NCI-H1105 (cell line): ENCODE data around the gene GFRA1.

Experiments used
- DNase-seq: peaks from one replicate; lab custom pipeline; 2025; lab: John Stamatoyannopoulos, UW

Gene GFRA1

DNA sequence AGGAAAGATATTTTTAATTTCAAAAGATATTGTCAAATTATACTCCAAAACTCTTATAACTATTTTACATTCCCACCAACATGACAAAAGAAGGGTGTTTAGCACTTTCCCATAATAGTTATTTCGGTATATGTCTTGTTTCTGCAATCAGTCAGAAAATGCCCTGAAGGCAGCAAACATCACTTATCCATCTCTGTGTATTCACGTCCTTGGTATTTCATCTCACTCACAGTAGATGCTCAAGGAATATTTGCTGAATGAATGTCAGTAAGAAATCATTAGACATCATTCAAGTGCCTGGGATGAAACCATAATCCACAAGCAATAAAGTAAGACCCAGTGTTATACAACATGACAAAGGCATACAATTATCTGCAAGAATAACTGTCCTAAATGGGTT lies 112.7 kb downstream of the GFRA1 start:
- DNase-seq = no peak

DNA sequence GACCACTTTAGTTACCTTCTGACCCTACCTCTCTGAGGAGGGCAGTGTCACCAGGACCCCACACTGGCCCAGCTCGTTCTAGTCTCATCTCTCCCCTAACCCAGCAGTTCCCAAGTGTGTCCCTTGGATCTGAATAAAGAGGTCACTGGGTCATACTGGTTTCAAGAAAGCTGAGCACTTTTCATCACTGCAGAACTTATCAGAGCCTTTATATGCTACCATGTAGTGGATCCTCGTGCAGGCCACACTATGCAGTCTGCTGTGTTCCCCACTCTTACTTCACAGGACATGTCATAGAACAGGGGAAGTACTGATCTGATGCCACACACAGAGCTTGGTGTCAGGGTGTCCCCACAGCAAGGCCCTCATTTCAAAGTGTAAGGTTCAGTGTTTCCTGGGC lies 113.8 kb downstream of the GFRA1 start:
- no peak for DNase-seq

DNA sequence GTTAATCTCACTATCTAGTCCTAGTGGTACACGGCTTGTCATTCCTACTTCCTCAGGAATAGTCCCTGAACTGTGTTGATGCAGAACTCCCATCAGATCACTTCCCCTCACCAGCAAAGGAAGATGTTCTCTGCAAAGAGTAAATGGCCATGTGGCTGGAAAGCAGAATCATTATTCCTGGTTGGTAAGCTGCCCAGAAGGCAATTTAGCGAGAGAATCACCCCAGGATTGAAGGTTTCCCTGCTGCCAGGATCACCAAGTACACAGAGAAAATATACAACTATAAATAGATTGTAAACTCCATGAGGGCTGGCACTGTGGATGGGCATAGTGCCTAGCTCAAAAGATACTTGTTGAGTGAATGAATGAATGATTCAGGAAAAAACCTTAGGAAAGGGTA lies 115.0 kb downstream of the GFRA1 start:
- no peak for DNase-seq

DNA sequence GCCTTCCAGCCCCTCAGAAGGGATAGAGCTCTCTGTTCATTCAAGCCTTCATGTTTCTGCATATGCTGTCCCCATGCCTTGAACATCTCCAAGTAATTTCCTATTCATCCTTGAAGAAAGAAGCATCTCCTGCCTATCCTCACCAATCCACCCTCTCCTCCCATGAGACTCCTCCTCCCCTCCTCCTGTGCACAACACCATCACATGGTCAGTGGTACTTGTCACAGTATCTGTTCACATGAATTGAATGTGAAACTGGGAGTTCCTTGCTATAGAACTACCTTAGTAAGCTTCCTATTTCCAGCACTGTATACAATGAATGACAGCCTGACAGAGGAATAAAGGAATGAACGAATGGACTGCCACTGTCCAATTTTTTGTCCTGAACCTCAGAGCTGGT lies 115.5 kb downstream of the GFRA1 start:
- DNase-seq = no peak

DNA sequence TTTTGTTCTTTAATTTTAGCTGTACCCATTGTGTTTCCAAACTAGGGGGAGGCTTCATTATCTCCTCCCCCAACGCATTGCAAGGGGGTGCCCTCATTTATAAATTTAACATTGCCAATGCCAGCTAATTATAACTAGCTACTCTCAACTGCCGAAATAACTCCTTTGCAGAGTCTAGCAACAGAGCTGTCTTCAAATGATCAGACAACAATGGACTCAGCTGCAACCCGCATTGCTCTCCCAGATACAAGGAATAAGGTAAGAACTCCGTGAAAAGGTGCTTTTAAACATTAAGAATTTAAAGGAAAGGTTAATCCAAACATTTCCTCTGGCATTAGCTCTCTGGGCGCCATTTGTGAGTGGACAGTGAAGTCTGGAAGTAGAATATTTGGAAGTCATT lies 116.2 kb downstream of the GFRA1 start:
- DNase-seq = no peak

DNA sequence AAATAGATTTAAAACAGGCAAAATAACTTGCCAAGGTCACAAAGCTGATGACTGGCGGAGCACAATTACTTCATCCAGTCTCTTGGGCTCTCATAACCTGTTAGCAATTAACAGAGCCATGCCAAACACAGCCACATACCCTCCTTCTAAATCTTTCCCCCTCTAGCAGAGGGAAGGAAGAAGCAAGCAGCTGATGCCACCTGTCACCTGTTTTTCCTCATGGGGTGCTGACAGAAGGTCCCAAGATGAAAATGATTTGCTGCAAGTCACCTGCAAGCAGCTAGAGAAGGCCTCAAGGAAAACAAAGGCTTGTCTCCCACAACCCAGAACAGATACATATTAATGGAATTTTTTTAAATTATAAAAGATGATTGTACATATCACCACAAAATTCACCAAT lies 117.8 kb downstream of the GFRA1 start:
- DNase-seq = no peak

DNA sequence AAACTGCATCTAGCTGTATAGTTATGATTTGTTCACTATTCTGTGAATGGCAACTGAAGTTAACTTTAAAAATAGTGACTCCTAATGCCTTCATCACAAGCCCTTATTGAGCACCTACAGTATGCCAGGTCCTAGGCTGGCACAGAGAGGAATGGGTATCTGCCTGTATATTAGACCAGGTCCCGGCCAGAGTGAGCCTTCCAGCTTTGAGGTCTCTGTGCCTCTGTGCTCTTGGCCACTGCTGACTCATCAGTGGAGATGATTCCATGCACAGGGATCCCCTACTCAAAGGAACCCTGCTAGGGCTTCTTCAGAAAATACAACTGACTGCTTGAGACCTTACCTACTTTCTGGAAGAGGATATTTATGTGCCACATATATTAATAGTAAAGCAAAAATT lies 118.4 kb downstream of the GFRA1 start:
- no peak for DNase-seq

DNA sequence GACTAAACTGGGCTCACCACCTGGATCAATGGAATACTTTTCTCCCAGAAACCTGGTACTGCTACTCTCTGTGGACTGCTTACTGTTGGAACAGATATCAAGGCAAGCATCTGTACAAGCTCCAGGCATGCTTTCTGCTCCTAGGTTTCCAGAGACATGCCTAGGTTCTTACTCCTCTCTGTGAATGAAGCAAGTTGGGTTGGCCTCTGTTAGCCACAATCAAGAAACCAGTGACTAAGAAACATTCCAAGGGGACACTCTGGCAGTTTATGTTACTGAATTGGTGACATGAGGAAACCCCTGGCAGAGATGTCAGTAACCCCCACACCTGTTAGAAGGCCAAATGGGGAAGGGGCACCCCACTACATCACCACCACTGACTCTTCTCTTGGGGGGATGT lies 121.9 kb downstream of the GFRA1 start:
- DNase-seq = no peak

DNA sequence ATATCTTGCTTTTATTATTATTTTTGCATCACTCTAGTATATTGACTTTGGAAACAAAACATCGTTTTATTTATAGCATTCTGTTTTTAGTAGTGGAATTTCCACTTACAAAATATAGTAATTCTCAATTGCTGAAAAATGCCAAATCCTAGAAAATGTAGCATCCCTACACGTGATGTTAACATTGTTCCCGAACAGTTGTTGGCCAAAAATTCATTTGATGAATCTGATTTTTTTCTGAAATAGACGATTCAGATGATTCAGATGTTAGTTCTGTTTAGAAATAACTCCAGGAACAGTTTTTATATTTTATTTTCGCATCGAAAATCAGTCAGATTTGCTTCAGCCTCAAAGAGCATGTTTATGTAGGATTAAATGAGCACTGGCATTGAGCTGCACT lies 122.4 kb downstream of the GFRA1 start:
- no peak for DNase-seq

DNA sequence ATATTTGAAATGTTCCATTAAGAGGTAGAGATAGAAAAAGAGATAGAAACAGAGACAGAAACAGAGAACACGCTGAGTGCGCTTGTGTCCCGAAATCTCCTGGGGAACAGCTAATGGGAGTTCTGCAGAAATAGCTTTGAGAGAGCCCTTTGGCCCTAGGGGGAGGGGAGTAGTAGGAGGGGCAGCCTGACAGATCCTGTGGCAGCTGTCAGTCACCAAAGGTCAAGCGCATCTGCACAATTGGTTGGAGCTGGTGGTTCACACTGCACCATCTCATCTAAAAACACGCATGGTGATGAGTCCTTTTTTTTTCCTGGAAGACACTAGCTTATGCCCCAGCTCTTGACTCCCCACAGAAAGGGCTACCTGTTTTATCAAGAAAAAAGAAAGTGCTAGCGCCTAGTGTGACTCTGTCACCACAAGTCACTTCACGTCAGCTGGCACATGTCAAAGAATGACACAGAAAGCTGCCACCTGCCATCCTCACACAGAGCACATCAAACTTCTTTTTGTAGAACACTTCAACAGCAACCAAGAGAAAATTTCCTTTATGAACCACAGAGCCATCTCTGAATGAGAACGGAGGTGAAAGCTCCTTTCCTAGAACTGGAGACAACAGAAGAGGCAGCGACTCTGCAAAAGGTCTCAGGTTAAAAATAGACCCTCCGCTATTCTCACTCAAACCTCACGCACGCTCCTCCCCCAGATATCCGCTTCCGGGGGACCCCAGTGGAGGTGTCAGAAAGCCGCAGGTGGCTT lies 125.7 kb downstream of the GFRA1 start:
- no peak for DNase-seq

DNA sequence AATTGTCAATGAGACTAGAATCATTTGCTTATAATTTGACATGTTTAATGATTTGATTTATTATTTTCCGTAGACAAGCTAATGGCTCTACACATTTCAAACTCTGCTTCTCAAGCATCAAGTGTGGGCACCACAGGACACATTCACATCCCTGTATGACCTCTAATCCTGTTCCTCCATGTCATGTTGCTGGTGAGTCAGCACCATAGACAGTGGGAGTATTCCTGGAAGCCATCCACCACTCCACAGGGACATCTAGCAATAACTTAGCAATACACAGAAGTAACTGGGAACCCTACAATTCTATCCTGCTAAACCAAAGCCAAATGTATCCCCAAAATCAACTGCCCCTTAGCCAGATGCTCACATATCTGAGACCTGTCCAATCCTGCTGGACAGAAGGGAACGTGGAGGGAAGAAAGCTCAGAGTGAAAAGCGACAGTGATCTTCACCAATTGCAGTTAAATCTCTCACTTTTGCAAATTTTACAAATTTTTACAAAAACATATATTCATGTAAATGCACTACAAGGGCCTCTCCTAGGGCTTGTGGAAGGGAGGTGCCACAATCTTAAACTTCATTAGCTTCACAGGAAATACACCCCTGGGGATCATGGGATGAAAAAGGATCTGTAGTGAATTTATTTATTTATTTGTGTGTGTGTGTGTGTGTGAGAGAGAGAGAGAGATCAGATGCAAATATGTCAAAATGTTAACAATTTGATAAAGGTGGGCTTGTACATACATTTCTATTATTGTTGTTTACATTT lies 126.5 kb downstream of the GFRA1 start:
- DNase-seq = no peak

DNA sequence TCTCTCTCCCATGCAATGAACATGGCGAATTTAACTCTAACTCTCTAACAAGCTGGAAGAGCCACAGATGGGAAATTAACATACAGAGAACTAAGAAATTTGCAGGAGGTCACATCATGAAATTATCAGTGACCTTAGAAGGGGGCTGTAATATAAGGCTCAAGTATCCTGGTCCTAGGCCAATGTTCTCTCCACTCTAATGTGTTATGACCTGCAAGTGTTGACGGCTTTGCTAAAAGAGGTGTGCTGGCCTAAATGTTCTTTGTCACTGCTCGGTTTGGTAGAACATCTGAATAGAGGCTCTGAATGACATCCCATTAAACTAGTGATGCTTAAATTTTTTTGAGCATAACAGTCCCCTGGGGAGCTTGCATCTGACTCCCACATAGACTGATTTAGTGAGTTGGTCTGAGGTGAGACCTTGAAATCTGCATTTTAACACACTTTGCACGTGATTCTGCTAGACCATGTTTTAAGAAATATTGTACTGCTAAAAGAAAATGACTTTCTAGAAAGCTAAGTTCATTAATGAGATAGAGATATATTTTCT lies 129.3 kb downstream of the GFRA1 start:
- no peak for DNase-seq

DNA sequence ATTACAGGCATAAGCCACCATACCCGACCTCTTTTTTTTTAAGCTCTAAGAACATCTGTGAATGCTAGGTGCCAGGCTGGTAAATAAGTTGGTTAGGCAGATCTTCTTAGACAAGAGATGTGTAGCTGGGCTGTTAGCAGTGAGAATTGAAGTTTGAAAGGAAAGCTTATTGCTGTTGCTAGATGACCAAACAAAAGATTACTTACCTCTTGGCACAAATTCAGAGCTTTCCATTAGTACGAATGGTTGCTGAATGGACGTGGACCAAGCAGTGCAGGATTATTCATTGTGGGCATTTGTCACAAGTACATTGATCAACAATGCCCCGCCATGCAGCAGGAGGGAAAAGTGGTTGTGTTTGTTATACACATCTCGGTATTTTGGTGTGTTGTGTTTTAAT lies 131.2 kb downstream of the GFRA1 start:
- peak; percentile 66 for DNase-seq

DNA sequence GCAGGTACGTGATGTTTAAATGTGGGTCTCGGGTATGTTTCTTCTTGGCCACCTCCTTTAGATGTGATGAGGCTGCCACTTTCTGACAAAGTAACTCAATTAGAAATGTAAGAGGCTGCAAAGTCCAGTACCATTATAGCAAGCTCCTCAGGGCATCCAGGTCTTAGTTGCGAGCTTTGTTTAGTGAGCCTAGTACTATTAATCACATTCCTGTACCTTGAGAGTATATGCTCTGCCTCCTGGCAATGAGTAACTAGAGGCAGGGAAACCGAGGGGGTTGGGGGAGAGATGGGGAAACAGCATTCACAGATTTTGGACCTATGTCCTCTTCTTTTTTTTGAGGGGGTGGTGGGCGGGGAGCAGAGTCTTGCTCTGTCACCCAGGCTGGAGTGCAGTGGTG lies 131.8 kb downstream of the GFRA1 start:
- DNase-seq = no peak

DNA sequence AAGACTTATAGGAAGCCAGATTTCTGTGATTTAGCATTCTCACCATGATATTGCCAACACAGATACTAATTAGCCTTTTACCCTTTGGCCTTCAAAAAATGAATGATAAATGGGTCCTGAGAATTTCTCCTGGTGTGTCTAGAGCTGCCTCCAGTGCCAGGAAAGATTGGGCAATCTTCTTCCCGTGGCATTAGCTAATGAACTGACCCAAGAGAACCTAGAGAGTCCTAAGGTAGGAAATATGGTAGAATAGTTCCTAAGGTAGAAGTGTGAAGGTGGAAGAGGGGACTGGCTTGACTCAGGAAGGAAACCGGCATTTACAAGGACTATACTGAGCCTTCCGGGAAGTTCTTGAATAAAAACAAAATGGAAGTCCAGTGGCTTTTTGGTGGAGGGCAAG lies 133.1 kb downstream of the GFRA1 start:
- DNase-seq = no peak

DNA sequence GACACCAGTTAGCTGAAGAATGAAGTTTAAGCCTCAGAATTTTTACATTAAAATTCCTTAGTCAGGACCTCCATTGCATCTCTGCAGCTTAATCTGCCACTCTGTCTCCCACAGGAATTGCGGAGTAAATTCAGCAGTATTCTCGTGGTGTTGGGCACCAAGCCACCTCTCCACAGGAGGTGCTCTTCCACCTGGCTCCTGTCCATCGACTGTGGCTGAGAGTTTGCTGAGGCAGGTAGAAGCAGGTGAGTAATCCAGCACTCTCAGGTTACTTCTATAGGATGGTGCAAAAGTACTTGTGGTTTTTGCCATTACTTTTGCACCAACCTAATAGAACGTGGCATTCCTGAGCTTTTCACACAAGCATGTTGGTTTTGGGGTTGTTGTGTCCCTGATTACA lies 134.1 kb downstream of the GFRA1 start:
- peak; percentile 70 for DNase-seq

DNA sequence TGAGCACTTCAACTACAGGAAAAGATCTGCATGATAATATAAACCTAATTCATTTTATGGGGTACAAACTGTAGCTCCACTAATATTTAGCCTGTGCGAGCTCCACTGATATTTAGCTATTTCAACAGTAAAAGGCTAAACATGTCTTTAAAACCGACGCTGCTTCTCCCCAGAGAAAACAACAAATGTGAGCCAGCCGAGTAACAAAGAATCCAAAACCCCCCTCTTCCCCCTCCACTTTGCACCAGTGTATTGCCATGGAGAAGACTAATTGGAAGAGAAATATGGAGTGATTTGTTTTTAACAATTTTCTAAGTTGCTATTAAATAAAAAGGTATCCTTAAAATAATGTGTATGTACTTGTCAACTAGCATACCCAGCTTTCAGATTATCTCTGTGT lies 136.7 kb downstream of the GFRA1 start:
- no peak for DNase-seq

DNA sequence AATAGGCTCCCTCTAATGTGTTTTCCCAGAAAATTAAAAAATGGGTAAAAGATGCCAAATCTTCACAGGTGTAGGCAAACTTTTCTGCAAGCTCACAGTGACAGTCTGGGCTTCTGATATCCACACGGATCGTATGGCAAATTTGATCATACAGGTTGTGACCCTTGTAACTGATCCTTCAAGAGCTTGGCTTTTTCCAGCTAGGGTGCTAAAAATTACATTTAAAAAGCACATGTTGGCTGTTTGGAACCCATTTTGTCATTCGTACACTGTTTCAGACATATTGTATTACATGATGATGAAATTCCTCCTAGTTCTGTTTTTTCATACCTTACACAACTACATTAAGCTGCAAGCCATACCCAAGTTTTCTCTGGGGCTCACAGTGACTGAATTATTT lies 138.7 kb downstream of the GFRA1 start:
- no peak for DNase-seq

DNA sequence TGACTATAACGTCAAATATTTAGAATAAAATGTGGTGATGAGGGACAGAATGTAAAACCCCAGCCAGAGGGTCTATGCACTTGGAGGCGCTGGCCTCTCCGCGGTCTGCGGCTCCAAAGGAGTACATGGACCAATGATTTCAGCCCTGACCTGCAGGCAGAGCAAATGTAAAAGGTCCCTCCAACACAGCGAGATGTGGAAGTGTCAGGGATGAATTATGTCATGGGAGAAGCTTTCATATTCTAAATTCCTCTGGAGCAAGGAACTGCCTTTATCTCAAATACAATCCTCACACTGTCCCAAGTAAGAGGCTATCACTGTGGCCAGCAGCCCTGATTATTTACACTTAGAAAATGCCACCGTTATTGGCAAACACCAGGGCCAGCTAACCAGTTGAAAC lies 139.4 kb downstream of the GFRA1 start:
- no peak for DNase-seq

DNA sequence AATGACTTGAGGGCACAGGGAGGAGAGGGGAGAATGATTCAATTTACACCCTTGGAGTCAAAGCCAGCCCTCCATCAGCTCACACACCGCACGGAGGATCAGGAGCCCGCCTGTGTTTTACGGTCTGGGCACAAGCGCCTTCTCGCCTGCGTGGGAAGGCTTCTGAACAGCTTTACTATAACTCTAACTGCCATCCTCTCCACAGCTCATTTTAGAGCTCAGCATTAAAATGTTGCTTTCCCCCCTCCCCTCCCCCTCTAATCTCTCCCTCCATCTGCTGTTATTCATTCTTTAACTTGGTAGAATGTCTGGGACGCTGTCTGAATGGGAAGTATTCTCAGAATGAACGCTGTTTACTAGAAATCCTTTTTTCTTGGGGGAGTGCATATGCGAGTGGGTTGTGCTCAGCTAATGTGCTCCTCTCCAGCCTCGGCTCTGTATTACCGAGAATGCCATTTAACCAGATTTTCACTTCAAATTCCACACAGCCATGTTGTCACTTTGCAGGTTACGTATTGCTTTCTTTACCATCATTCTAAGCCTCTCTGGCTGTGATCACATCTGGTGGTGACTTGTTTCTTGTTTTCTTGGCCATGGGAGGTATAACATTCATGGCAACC lies 140.1 kb downstream of the GFRA1 start:
- DNase-seq = no peak

DNA sequence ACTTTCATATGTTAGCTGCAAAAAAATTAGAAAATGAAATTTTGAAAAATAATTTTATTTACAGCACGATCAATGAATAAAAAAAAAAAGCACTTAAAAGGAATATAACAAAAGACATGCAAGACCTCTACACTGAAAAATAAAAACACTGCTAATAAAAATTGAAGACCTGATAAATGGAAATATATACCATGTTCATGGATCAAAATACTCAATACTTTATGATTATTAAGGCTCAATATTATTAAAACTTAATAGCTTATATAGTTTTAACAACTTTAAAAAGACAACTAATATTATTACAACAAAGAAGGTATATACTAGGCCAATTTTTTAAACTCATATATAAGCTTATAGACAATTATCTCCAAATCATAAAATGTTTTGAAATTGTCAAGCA lies 143.0 kb downstream of the GFRA1 start:
- DNase-seq = no peak

DNA sequence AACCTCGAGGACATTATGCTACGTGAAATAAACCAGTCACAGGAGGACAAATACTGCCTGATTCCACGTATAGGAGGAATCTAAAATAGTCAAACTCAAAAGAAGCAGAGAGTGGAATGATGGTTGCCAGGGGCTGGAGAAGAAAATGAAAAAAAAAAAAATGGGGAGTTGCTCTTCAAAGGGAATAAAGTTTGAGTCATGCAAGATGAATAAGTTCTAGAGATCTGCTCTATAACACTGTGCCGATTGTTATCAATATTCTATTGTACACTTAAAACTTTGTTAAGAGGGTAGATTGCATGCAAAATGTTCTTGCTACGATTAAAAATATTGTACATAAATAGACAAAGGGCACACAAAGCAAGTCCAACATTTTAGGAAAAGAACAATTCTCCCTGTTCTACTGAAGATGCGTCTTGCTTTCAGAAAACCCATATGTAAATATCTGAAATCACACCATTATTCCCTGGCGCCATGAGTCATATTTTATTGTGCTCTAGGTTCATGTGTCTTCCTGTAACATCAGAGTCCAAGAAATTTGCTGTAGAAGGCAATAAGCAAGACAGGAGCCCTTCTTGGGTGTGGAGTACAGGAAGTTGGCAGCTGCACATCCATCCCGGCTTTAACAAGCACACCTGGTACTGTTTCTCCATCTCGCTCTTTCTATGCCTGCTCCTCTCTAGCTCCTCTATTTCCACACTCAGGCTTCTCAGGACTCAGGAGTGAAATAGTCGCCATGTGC lies 145.9 kb downstream of the GFRA1 start:
- no peak for DNase-seq
